Effector memory CD4-positive, alpha-beta T cell (primary cell): ENCODE data around the gene HDAC11.

ENCODE experiments used
- DNase-seq, 3 donors: peaks; one replicate each; pipeline ENCODE4 v3.0.0-alpha.2; 2020
- H3K27ac ChIP-seq: 2 replicates; pipeline ENCODE4 v1.7.0; 2013; ENCODE audit warnings: mild to moderate bottlenecking, low read length, moderate library complexity; ENCODE audit not compliant: insufficient read depth, poor library complexity, severe bottlenecking
- H3K27me3 ChIP-seq: replicated peaks from 2 replicates; pipeline ENCODE4 v1.7.0; 2013; ENCODE audit warnings: mild to moderate bottlenecking, low read length; ENCODE audit not compliant: insufficient read depth, control insufficient read depth, poor library complexity, severe bottlenecking
- H3K36me3 ChIP-seq: 2 replicates; pipeline ENCODE4 v1.7.0; 2013; ENCODE audit warnings: mild to moderate bottlenecking, low read length, moderate library complexity; ENCODE audit not compliant: control insufficient read depth, insufficient read depth
- H3K4me1 ChIP-seq: 2 replicates; pipeline ENCODE4 v1.7.0; 2013; ENCODE audit warnings: low read length, mild to moderate bottlenecking; ENCODE audit not compliant: control insufficient read depth, insufficient read depth, poor library complexity, severe bottlenecking
- H3K4me3 ChIP-seq: 2 replicates; pipeline ENCODE4 v1.7.0; 2013; ENCODE audit warnings: low read length, low read depth, mild to moderate bottlenecking; ENCODE audit not compliant: insufficient read depth, poor library complexity, severe bottlenecking
- H3K9me3 ChIP-seq: 2 replicates; pipeline ENCODE4 v1.7.0; 2013; ENCODE audit warnings: mild to moderate bottlenecking, low read length, moderate library complexity; ENCODE audit not compliant: control insufficient read depth

Gene HDAC11

GRCh38 chr3:13533885-13534301 is 53.8 kb downstream of the HDAC11 start:
- Histone ChIP-seq H3K4me3 (no peak overlapping the region), H3K27ac (no peak overlapping the region), H3K9me3 (no peaks in the 10 kb centered on the region), H3K4me1 (no peaks in the 10 kb centered on the region), H3K36me3 (no peaks in the 10 kb centered on the region), H3K27me3 (no peaks in the 10 kb centered on the region)
- no peak for DNase-seq

DNA sequence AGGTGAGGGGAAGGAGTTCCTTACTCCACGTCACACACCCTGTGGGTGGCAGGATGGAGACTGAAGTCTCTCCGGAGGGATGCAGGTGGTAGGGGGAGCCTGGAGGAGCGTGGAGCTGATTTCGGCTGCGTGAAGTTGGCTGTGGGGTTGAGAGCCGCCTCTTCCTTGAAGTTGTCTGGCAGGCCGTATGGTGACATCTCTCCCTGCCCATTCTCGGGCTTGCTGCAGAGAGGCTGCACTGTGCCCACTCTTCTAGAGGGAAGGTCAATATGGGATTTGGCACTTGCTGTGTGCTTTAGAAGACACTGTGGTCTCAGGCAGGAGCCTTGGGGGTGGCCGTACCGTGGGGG is 55.4 kb downstream of the HDAC11 start:
- Histone ChIP-seq H3K36me3 (no peaks in the 10 kb centered on the region), H3K4me3 (no peak overlapping the region), H3K9me3 (no peaks in the 10 kb centered on the region), H3K27me3 (no peaks in the 10 kb centered on the region), H3K4me1 (no peaks in the 10 kb centered on the region), H3K27ac (no peak overlapping the region)
- no peak for DNase-seq

- no peaks in the 10 kb centered on the region for H3K27me3 ChIP-seq
- H3K4me1 ChIP-seq = no peaks in the 10 kb centered on the region
- no peaks in the 10 kb centered on the region for H3K36me3 ChIP-seq
- DNase-seq = no peak
- H3K9me3 ChIP-seq = no peaks in the 10 kb centered on the region
- no peak overlapping the region for H3K4me3 ChIP-seq
- no peak overlapping the region for H3K27ac ChIP-seq
Observed at GRCh38 chr3:13535905-13536304, 55.8 kb downstream of the HDAC11 start.

- no peaks in the 10 kb centered on the region for H3K27me3 ChIP-seq
- H3K9me3 ChIP-seq = no peaks in the 10 kb centered on the region
- H3K4me3 ChIP-seq = no peak overlapping the region
- no peak overlapping the region for H3K27ac ChIP-seq
- no peak for DNase-seq
- no peaks in the 10 kb centered on the region for H3K36me3 ChIP-seq
- H3K4me1 ChIP-seq = no peaks in the 10 kb centered on the region
Observed at GRCh38 chr3:13536432-13536831, 56.3 kb downstream of the HDAC11 start.

GRCh38 chr3:13536832-13537231 is 56.7 kb downstream of the HDAC11 start:
- no peaks in the 10 kb centered on the region for H3K27me3 ChIP-seq
- no peak overlapping the region for H3K27ac ChIP-seq
- H3K36me3 ChIP-seq = no peaks in the 10 kb centered on the region
- H3K4me3 ChIP-seq = no peak overlapping the region
- no peaks in the 10 kb centered on the region for H3K9me3 ChIP-seq
- no peak for DNase-seq
- H3K4me1 ChIP-seq = no peaks in the 10 kb centered on the region

DNA sequence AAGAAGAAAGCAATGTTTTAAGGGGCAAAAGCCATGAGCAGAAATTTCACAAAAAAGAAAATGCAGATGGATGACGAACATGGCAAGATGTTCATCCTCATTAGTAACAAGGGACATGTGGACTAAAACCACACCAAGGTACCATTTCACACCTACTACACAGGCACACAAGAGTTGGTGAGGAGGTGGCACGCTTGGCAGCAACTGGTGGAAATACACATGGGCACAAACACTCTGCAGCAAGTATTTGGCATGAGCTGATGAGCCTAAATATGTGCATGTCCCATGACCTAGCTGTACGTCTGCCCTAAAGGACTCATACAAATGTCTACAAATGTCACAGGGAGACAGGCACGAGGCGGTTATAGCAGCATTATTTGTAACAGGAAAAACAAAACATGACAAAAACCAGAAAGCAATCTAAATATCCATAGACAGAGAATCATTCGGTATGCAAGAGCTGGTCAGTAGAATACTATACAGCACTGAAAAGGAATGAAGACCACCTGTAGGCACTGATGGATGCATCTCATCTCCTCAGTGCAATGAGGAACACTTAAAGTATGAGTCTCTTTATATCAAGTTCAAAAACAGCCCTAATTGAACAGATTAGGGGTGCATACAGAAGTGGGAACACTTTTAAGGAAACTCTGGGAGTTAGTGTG is 57.3 kb downstream of the HDAC11 start:
- DNase-seq = no peak
- Histone ChIP-seq H3K36me3 (no peaks in the 10 kb centered on the region), H3K4me1 (no peaks in the 10 kb centered on the region), H3K27ac (no peak overlapping the region), H3K27me3 (no peaks in the 10 kb centered on the region), H3K4me3 (no peak overlapping the region), H3K9me3 (no peaks in the 10 kb centered on the region)

GRCh38 chr3:13537909-13538296 is 57.8 kb downstream of the HDAC11 start:
- H3K27me3 ChIP-seq = no peaks in the 10 kb centered on the region
- no peak overlapping the region for H3K4me3 ChIP-seq
- no peak overlapping the region for H3K27ac ChIP-seq
- no peaks in the 10 kb centered on the region for H3K36me3 ChIP-seq
- H3K4me1 ChIP-seq = no peaks in the 10 kb centered on the region
- H3K9me3 ChIP-seq = no peaks in the 10 kb centered on the region
- DNase-seq = no peak

- H3K4me3 ChIP-seq = no peak overlapping the region
Observed at GRCh38 chr3:13538520-13539291, 58.6 kb downstream of the HDAC11 start.

DNA sequence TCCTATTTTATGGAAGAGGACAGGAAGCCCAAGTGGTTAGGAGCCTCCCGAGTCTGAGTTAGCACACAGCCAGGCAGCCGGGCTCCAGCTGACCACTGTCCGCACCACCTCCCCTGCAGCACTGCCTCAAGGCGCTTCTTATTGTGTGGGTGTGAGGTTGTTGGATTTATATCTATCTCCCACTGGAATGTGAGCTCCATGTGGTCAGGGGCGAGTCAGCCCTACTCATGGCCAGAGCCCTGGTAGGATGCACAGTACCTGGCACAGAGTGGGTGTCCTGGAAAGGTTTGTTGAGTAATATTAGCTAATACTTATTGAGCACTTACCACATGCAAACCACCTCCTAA is 59.2 kb downstream of the HDAC11 start:
- H3K9me3 ChIP-seq = no peaks in the 10 kb centered on the region
- no peak overlapping the region for H3K27ac ChIP-seq
- H3K4me1 ChIP-seq = no peaks in the 10 kb centered on the region
- DNase-seq = no peak
- no peak overlapping the region for H3K4me3 ChIP-seq
- H3K27me3 ChIP-seq = no peaks in the 10 kb centered on the region
- no peaks in the 10 kb centered on the region for H3K36me3 ChIP-seq

More at GRCh38 chr3:13538520-13539291, 58.6 kb downstream of the HDAC11 start:
- H3K27ac ChIP-seq = no peak overlapping the region
- H3K4me1 ChIP-seq = no peaks in the 10 kb centered on the region
- H3K36me3 ChIP-seq = no peaks in the 10 kb centered on the region
- no peaks in the 10 kb centered on the region for H3K9me3 ChIP-seq
- no peaks in the 10 kb centered on the region for H3K27me3 ChIP-seq
- no peak for DNase-seq

GRCh38 chr3:13539671-13540070 is 59.6 kb downstream of the HDAC11 start:
- no peak overlapping the region for H3K4me3 ChIP-seq
- H3K27ac ChIP-seq = no peak overlapping the region
- H3K36me3 ChIP-seq = no peaks in the 10 kb centered on the region
- no peaks in the 10 kb centered on the region for H3K27me3 ChIP-seq
- H3K4me1 ChIP-seq = no peaks in the 10 kb centered on the region
- H3K9me3 ChIP-seq = no peaks in the 10 kb centered on the region
- DNase-seq = no peak
